GM18526 (cell line): ENCODE measurements around the gene IWS1.

Experiments
- POLR2A ChIP-seq: IDR thresholded peaks from 3 replicates; pipeline ENCODE4 v1.6.1; 2011; ENCODE audit not compliant: insufficient read length; ENCODE audit errors: extremely low read depth

The IWS1 gene

DNA sequence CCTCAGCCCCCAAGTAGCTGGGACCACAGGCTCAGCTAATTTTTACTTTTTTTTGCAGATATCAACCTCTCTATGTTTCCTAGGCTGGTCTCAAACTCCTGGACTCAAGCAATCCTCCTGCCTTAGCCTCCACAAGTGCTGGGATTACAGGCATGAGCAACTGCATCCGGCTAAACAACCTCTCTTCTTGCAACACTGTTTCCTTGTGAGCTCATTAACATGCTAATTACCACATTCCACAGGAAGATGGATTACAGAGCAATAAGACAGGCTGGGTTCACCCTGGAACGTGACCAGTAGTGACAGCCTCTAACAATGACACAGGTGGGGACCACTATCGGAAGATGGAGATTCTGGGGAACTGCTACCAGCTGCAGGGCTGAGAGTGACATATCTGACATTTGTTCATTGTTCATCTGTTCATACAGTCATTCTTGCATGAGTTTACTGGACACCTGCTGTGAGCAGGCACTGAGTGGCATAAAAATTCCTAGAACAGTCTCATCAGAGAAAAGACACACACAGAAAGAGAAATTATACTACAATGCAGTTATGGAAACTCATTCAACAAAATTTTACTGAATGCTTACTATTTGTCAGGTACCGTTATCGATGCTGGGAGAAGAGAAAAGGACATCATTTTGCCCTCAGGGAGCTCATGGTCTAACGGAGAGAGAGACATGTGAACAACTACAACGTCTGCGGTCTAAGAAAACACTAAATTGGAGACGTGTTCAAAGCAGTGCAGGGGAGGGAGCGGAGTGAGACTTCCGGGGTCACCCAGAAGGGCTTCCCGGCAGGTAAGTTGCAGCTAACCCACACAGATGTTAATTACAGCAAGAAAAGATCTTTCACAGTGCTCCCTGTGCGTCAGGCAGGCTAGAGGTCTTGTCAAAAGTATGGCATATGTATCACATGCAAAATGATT, 70.5 kb downstream of the IWS1 start:
- no peak for TF ChIP-seq POLR2A

- no peak for TF ChIP-seq POLR2A
Measured at GRCh38 chr2:127454595-127455565, 71.4 kb downstream of the IWS1 start.

- no peak for TF ChIP-seq POLR2A
Measured at GRCh38 chr2:127453392-127454171, 72.7 kb downstream of the IWS1 start.

GRCh38 chr2:127453013-127453391, 73.3 kb downstream of the IWS1 start:
- TF ChIP-seq POLR2A, result no peak

DNA sequence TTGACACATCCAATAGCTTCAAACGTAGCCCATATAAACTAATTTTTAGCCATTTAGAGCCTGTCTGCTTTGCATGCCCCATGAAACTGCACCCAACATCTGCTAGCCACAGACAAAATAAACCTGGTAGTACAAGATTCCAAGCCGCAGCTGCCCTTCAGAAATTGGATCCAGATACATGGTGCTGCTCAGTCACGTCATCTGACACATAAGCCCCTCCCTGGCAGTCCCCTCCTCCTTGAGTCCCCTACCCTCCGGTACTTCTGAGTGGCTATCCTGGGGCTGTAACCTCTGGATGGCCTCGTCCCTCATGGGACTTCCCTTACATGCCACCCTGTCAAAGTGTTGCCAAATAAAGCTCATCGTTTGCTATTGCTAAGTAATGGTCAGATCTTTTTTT, 74.3 kb downstream of the IWS1 start:
- no peak for TF ChIP-seq POLR2A

DNA sequence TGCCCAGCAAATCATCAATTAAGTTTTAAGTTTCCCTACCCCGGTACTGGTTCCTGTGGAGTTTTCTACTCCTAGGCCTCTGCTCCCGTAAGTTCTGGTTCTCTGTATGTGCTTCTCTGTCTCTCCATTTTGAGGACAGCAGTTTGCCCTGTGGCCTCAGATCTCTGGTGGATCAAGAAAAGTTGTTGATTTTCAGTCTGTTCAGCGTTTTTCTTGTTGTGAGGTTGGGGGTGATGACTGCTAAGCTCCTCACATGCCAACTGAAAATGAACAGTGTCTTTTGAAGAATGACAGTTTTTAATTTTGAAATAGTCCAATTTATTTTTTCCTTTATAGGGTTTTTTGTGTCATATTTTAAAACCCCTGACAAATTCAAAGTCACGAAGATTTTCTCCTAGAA, 76.4 kb downstream of the IWS1 start:
- TF ChIP-seq POLR2A, result no peak

GRCh38 chr2:127449414-127449813, 76.9 kb downstream of the IWS1 start:
- no peak for TF ChIP-seq POLR2A

DNA sequence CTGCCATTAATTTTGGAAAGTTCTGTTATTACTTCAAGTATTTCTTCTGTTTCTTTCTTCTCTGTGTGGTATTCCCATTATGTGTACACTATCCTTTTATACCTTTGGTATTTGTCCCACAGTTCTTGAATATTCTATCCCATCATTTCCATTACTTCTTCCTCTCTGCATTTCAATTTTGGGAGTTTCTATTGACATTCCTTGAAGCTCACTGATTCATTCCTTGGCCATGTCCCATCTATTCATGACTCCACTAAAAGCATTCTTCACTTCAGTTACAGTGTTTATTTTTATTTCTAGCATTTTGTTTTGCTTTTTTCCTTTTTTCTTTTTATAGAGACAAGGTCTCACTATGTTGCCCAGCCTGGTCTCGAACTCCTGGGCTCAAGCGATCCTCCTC, 77.8 kb downstream of the IWS1 start:
- no peak for TF ChIP-seq POLR2A

DNA sequence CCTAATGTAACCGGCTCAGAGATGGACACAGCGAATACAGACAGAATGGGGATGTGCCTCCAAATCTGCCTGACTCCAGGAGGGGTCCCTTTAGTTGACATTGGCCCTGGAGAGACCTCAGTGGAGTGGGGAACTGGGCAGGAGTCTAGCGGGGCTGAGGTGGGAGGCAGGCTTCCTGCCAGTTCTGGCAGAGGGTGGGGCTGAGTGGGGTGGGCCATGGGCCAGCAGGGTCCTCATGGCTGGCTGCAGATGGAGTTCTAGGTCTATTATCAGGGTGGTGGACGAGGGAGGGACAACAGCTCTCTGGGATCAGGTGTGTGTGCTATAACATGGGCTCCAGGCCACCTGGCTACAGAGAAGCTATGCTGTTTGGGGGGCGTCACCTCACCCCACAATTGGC, 86.9 kb downstream of the IWS1 start:
- no peak for TF ChIP-seq POLR2A

- no peak for TF ChIP-seq POLR2A
Measured at GRCh38 chr2:127437781-127438726, 88.2 kb downstream of the IWS1 start.

DNA sequence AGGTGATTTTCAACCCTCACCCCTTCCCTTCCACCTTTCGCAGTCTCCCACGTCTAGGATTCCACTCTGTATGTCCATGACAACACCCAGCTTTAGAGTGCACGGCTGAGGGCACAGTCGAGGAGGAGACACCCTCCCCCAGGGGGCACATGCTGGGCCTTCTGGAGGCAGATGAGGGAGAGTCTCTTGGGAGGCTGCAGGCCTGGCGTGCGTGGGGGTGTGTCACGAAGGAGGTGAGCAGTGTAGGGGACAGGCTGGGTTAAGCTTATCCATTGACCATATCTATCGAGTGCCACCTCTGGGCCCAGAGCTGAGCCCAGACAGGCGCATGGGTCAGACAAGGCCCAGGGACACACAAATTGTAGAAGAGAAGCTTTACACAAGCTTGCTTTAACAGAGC, 89.2 kb downstream of the IWS1 start:
- no peak for TF ChIP-seq POLR2A

DNA sequence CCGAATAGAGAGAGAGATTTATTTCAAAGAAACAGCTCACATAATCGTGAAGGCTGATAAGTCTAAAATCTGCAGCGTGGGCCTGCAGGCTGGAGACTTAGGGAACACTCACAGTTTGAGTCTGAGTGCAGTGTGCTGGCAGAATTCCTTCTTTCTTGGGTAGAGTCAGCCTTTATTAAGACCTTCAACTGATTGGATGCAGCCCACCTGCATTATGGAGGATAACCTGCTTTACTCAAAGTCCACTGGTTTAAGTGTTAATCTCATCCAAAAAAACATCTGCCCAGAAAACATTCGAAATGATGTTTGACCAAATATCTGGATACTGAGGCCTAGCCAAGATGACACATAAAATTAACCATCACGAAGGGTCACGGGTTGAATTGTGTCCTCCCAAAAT, 91.8 kb downstream of the IWS1 start:
- no peak for TF ChIP-seq POLR2A

DNA sequence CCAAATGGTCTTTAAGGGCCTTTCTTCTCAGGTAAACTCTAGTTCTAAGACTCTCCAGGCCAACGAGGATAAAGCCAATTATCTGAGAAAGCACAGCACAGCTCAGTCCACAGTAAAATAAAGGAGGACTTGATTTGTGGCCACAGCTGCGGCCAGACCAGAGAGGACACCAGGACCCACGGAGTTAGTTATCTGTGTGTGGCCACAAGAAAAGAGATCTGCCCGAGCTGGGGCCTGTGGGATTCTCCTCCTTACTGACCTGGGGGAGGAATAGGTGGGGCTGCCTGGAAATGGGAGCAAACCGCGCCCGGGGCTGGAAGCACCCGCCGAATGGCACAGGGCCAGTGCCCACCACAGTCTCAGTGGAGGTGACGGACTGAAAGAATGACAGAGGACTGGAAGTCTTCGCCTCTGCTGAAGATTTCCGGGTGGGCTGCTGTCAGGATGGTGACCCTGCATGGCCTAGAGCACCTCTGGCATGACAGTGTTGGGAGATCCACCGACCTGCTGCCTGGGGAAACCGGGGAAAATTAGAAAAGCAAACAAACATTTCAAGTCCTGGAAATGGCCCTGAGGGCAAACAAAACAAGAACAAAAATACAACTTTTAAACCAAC, 94.8 kb downstream of the IWS1 start:
- no peak for TF ChIP-seq POLR2A
